ENCODE data around the gene SATB1.

SATB1 gene

DNA sequence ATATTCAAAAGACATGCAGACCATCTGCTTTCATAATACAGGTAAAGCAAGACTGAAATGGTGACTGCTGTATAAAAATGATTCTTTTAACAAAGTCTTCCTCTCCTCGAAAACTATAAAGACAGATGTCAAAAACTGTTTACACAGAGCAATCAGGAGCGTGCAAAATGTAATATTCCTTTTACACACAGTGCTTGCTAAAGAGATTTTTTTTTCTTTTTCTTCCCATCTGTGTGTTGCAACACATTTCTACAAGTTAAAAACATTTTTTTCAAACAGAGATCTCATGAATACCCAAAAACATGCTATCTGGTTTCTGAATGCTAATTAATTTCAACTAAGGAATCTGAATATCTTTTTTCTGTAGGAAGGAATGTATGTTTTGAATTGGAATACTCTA is 22.1 kb downstream of the SATB1 start:
- H3K4me1 Mint-ChIP-seq, result peaks cover 94% of the 10 kb centered on the region
- H3K27ac Mint-ChIP-seq, result peak overlapping the region; percentile 87
- H3K9me3 Mint-ChIP-seq, result no peaks in the 10 kb centered on the region
- peak overlapping the region; percentile 43 for H3K4me3 Mint-ChIP-seq
- CTCF ChIA-PET, result interaction anchor here (1.5 to 2.5 kb wide), 2 partner anchors 15 to 43 kb away, joined by 3 to 5 read pairs; no protein-coding TSS in a partner anchor
- peaks cover 90% of the 10 kb centered on the region for H3K36me3 Mint-ChIP-seq
- no peaks in the 10 kb centered on the region for H3K27me3 Mint-ChIP-seq
- no peak for DNase-seq

DNA sequence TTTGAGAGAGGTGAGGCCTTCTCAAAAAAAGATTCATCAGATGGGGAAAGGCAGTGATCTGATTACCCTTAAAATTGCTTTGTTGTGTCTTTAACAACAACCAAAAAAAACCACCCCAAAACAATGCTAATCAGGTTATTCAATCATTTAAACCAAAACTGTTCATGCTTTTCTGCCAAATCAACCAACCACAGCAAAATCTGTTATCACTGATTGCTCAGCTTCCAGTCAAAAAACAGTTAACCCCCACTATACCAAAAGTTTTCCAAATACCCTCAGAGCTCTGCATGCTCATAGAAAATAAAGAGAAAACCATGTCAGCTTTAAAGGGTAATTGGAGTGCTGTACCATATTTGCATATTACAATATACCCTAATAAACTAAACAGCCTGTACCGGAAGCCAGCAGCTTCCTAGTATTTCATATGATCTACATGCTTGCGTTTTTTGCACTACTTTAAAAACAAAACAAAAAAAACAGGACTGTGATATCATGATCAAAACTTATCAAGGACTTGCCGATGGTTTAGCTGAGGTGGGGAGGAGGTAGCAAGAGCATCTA is 22.8 kb downstream of the SATB1 start:
- H3K9me3 Mint-ChIP-seq, result no peaks in the 10 kb centered on the region
- H3K27ac Mint-ChIP-seq, result peak overlapping the region; percentile 87
- no peak for DNase-seq
- no peaks in the 10 kb centered on the region for H3K27me3 Mint-ChIP-seq
- CTCF ChIA-PET, result interaction anchor here (1.5 to 2.5 kb wide), 4 partner anchors 11 to 44 kb away, joined by 3 to 9 read pairs (median 7); no protein-coding TSS in a partner anchor
- H3K36me3 Mint-ChIP-seq, result peaks cover 90% of the 10 kb centered on the region
- H3K4me1 Mint-ChIP-seq, result peaks cover 94% of the 10 kb centered on the region
- H3K4me3 Mint-ChIP-seq, result peak overlapping the region; percentile 49

- Mint-ChIP-seq H3K27ac (peak overlapping the region; percentile 87), H3K9me3 (no peaks in the 10 kb centered on the region), H3K27me3 (no peaks in the 10 kb centered on the region), H3K4me3 (peak overlapping the region; percentile 49), H3K4me1 (peaks cover 95% of the 10 kb centered on the region), H3K36me3 (peaks cover 92% of the 10 kb centered on the region)
- CTCF ChIA-PET, result interaction anchor here (1.5 to 2.5 kb wide), 4 partner anchors 10 to 45 kb away, joined by 3 to 9 read pairs (median 7); no protein-coding TSS in a partner anchor
- no peak for DNase-seq
Measured at GRCh38 chr3:18401300-18401961, 23.7 kb downstream of the SATB1 start.

DNA sequence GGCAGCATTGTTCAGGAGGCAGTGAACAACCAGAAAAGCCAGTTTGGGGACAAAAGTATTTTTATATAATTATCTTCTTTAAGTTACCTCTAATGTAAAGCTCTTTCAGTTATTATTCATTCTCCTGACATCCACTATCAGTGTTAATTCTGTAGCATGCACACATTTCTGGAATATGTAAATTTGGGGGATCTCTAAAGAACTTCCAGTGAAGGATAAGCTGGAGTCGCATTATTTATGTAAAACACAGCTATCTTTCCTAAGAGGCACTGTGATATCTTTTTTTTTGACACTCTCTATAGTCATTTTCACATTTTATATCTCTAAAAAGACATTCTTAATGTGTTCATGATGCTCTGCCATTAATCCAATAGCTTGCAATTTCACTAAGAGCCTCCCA is 26.7 kb downstream of the SATB1 start:
- Mint-ChIP-seq H3K27me3 (no peaks in the 10 kb centered on the region), H3K4me1 (peaks cover 88% of the 10 kb centered on the region), H3K36me3 (peaks cover 91% of the 10 kb centered on the region), H3K27ac (no peak overlapping the region), H3K4me3 (no peak overlapping the region), H3K9me3 (no peaks in the 10 kb centered on the region)
- CTCF ChIA-PET, result interaction anchor here (0.7 to 1.6 kb wide), 4 partner anchors 9 to 24 kb away, joined by 3 to 9 read pairs (median 4); no protein-coding TSS in a partner anchor
- DNase-seq, result no peak

- peaks cover 83% of the 10 kb centered on the region for H3K4me1 Mint-ChIP-seq
- no peak for DNase-seq
- H3K27ac Mint-ChIP-seq, result peak overlapping the region; percentile 42
- peaks cover 84% of the 10 kb centered on the region for H3K36me3 Mint-ChIP-seq
- H3K4me3 Mint-ChIP-seq, result no peak overlapping the region
- no peaks in the 10 kb centered on the region for H3K27me3 Mint-ChIP-seq
- CTCF ChIA-PET, result interaction anchor here (1.4 to 1.9 kb wide), 2 partner anchors 13 to 18 kb away, joined by 4 read pairs; no protein-coding TSS in a partner anchor
- no peaks in the 10 kb centered on the region for H3K9me3 Mint-ChIP-seq
Measured at GRCh38 chr3:18396428-18396827, 28.7 kb downstream of the SATB1 start.

- DNase-seq, result no peak
- Mint-ChIP-seq H3K9me3 (no peaks in the 10 kb centered on the region), H3K4me1 (peaks cover 80% of the 10 kb centered on the region), H3K27me3 (no peaks in the 10 kb centered on the region), H3K27ac (peak overlapping the region; percentile 44), H3K36me3 (peaks cover 72% of the 10 kb centered on the region), H3K4me3 (no peak overlapping the region)
- CTCF ChIA-PET, result interaction anchor here (1.4 kb wide), 1 partner anchor 11 kb away, joined by 7 read pairs; no protein-coding TSS in a partner anchor
Measured at GRCh38 chr3:18394384-18394995, 30.6 kb downstream of the SATB1 start.

- H3K36me3 Mint-ChIP-seq, result peaks cover 72% of the 10 kb centered on the region
- peaks cover 82% of the 10 kb centered on the region for H3K4me1 Mint-ChIP-seq
- no peak overlapping the region for H3K4me3 Mint-ChIP-seq
- no peaks in the 10 kb centered on the region for H3K9me3 Mint-ChIP-seq
- CTCF ChIA-PET, result interaction anchor here (1.4 kb wide), 1 partner anchor 12 kb away, joined by 7 read pairs; no protein-coding TSS in a partner anchor
- no peaks in the 10 kb centered on the region for H3K27me3 Mint-ChIP-seq
- peak overlapping the region; percentile 44 for H3K27ac Mint-ChIP-seq
- DNase-seq, result no peak
Measured at GRCh38 chr3:18393906-18394305, 31.2 kb downstream of the SATB1 start.

GRCh38 chr3:18390024-18390660 is 35.0 kb downstream of the SATB1 start:
- Mint-ChIP-seq H3K9me3 (no peaks in the 10 kb centered on the region), H3K27me3 (no peaks in the 10 kb centered on the region), H3K4me1 (peaks cover 84% of the 10 kb centered on the region), H3K27ac (peak overlapping the region; percentile 74), H3K36me3 (peaks cover 68% of the 10 kb centered on the region), H3K4me3 (no peak overlapping the region)
- no peak for DNase-seq
- CTCF ChIA-PET, result interaction anchor here (1.2 to 3.1 kb wide), 8 partner anchors 8 to 599 kb away, joined by 3 to 16 read pairs (median 6); no protein-coding TSS in a partner anchor

- Mint-ChIP-seq H3K36me3 (peaks cover 67% of the 10 kb centered on the region), H3K27me3 (no peaks in the 10 kb centered on the region), H3K9me3 (no peaks in the 10 kb centered on the region), H3K27ac (peak overlapping the region; percentile 11), H3K4me3 (no peak overlapping the region), H3K4me1 (peaks cover 83% of the 10 kb centered on the region)
- no peak for DNase-seq
- CTCF ChIA-PET, result interaction anchor here (0.7 to 3.1 kb wide), 14 partner anchors 8 to 370 kb away, joined by 3 to 16 read pairs (median 4); no protein-coding TSS in a partner anchor
Measured at GRCh38 chr3:18389108-18389733, 35.9 kb downstream of the SATB1 start.

- H3K27ac Mint-ChIP-seq, result peak overlapping the region; percentile 45
- H3K36me3 Mint-ChIP-seq, result peaks cover 62% of the 10 kb centered on the region
- H3K9me3 Mint-ChIP-seq, result no peaks in the 10 kb centered on the region
- DNase-seq, result no peak
- no peaks in the 10 kb centered on the region for H3K27me3 Mint-ChIP-seq
- CTCF ChIA-PET, result interaction anchor here (0.9 to 1.2 kb wide), 2 partner anchors 15 to 372 kb away, joined by 3 to 5 read pairs; no protein-coding TSS in a partner anchor
- H3K4me3 Mint-ChIP-seq, result no peak overlapping the region
- H3K4me1 Mint-ChIP-seq, result peaks cover 79% of the 10 kb centered on the region
Measured at GRCh38 chr3:18386274-18386890, 38.8 kb downstream of the SATB1 start.

DNA sequence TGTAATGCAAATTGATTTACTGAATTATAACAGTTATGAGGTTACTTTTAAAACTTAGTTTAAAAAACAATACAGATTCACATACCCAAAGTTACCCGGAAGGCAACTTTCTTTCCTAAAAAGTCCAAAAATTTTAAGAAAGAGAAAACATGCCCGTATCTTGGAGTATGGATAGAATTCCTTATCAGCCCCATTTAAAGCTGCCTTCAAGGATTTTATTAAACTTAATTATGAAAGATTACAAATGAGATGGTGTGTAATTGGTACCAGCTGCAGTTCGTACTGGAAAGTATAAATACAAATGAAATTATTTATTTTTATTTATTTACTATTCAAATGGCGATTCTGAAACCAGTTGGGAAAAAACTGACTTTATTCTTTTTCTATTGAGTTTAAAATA is 39.4 kb downstream of the SATB1 start:
- Mint-ChIP-seq H3K4me1 (peaks cover 78% of the 10 kb centered on the region), H3K4me3 (no peak overlapping the region), H3K36me3 (peaks cover 69% of the 10 kb centered on the region), H3K27me3 (no peaks in the 10 kb centered on the region), H3K27ac (no peak overlapping the region), H3K9me3 (no peaks in the 10 kb centered on the region)
- CTCF ChIA-PET, result interaction anchor here (0.9 to 1.2 kb wide), 2 partner anchors 14 to 372 kb away, joined by 3 to 5 read pairs; no protein-coding TSS in a partner anchor
- DNase-seq, result no peak

DNA sequence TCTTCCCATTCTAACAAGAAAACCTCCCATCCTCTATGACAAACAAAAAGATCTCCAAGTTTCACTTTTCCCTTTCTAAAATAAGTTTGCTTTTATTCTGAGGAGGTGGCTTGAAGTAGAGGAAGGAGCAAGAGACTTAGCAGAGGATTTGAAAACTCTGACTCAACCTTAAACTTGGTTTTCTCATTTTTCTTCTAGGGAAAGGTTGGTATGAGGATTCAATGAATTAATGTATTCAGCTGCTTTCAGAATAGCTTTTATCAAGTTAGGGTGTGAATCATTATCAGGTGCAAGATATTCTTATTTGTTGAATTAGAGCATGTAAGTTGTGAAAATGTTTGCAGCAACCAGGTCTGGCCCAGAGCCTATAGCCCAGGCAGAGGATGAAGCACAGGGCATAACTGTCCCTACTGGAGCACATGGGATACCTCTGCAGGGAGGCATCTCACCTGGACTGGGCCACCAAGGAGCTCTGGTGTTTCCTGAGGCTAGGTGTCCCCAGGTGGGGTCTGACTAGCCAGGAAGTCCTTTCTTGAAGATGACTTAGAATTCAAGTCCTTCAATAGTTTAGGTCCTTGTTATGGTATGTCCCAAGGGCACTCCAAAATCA is 42.3 kb downstream of the SATB1 start:
- Mint-ChIP-seq H3K27ac (peak overlapping the region; percentile 56), H3K36me3 (peaks cover 73% of the 10 kb centered on the region), H3K9me3 (no peaks in the 10 kb centered on the region), H3K4me3 (no peak overlapping the region), H3K27me3 (no peaks in the 10 kb centered on the region), H3K4me1 (peaks cover 69% of the 10 kb centered on the region)
- CTCF ChIA-PET, result interaction anchor here (0.8 kb wide), 1 partner anchor 15 kb away, joined by 3 read pairs; no protein-coding TSS in a partner anchor
- no peak for DNase-seq

GRCh38 chr3:18379647-18380046 is 45.5 kb downstream of the SATB1 start:
- peaks cover 67% of the 10 kb centered on the region for H3K4me1 Mint-ChIP-seq
- peaks cover 72% of the 10 kb centered on the region for H3K36me3 Mint-ChIP-seq
- no peaks in the 10 kb centered on the region for H3K27me3 Mint-ChIP-seq
- H3K27ac Mint-ChIP-seq, result no peak overlapping the region
- H3K4me3 Mint-ChIP-seq, result no peak overlapping the region
- CTCF ChIA-PET, result no interaction called here
- H3K9me3 Mint-ChIP-seq, result no peaks in the 10 kb centered on the region
- DNase-seq, result no peak

Data from activated naive CD4-positive, alpha-beta T cell treated with anti-CD3 and anti-CD28 coated beads, Interleukin-2, amount 10 ng/mL, durations not matched to agents 7 days and 5 days (primary cell).